Measurements from ENCODE around the gene MSI2.

MSI2 gene

GRCh38 chr17:57467226-57467625 is 210.9 kb downstream of the MSI2 start:
- no peak for DNase-seq (ENCODE audit: low read depth)
- no peak overlapping the region for H3K4me3 ChIP-seq (ENCODE audit: low read depth, low read length)
- TF ChIP-seq CTCF (IDR thresholded peaks at IDR 0.05; ENCODE audit: insufficient read depth, low read depth, low read length, missing control alignments) = no peak

GRCh38 chr17:57467801-57468200 is 211.5 kb downstream of the MSI2 start:
- TF ChIP-seq CTCF (IDR thresholded peaks at IDR 0.05; ENCODE audit: insufficient read depth, low read depth, low read length, missing control alignments) = no peak
- H3K4me3 ChIP-seq (ENCODE audit: low read depth, low read length) = no peak overlapping the region
- DNase-seq (ENCODE audit: low read depth) = no peak

GRCh38 chr17:57468932-57469775 is 212.8 kb downstream of the MSI2 start:
- no peak for TF ChIP-seq CTCF (IDR thresholded peaks at IDR 0.05; ENCODE audit: insufficient read depth, low read depth, low read length, missing control alignments)
- no peak overlapping the region for H3K4me3 ChIP-seq (ENCODE audit: low read depth, low read length)
- DNase-seq (ENCODE audit: low read depth) = peak; percentile 60

GRCh38 chr17:57470906-57471305 is 214.6 kb downstream of the MSI2 start:
- TF ChIP-seq CTCF (IDR thresholded peaks at IDR 0.05; ENCODE audit: insufficient read depth, low read depth, low read length, missing control alignments) = no peak
- no peak overlapping the region for H3K4me3 ChIP-seq (ENCODE audit: low read depth, low read length)
- DNase-seq (ENCODE audit: low read depth) = no peak

- no peak for DNase-seq (ENCODE audit: low read depth)
- TF ChIP-seq CTCF (IDR thresholded peaks at IDR 0.05; ENCODE audit: insufficient read depth, low read depth, low read length, missing control alignments) = no peak
- H3K4me3 ChIP-seq (ENCODE audit: low read depth, low read length) = no peak overlapping the region
These were observed 215.6 kb downstream of the MSI2 start for GRCh38 chr17:57471868-57472368.

- no peak for DNase-seq (ENCODE audit: low read depth)
- H3K4me3 ChIP-seq (ENCODE audit: low read depth, low read length) = no peak overlapping the region
- no peak for TF ChIP-seq CTCF (IDR thresholded peaks at IDR 0.05; ENCODE audit: insufficient read depth, low read depth, low read length, missing control alignments)
These were observed 219.5 kb downstream of the MSI2 start for GRCh38 chr17:57475796-57476195.
